GM18870 (cell line): ENCODE results near the gene SEMA6D.
"Not testable (repeated sequence)": the region's sequence is repeated elsewhere in the genome, so short reads cannot be mapped to it uniquely, and the experiment has no call there.

Source experiments
- ATAC-seq: cut with Tn5 transposase; IDR thresholded peaks from one replicate; pipeline ENCODE4 v1.9.1; 2021; ENCODE audit warnings: moderate library complexity; ENCODE audit not compliant: unreplicated experiment

The SEMA6D gene

GRCh38 chr15:47718497-47719437 is 1.5 kb downstream of the SEMA6D start:
- ATAC-seq = no peak

GRCh38 chr15:47719730-47720129 is 2.4 kb downstream of the SEMA6D start:
- ATAC-seq = no peak

DNA sequence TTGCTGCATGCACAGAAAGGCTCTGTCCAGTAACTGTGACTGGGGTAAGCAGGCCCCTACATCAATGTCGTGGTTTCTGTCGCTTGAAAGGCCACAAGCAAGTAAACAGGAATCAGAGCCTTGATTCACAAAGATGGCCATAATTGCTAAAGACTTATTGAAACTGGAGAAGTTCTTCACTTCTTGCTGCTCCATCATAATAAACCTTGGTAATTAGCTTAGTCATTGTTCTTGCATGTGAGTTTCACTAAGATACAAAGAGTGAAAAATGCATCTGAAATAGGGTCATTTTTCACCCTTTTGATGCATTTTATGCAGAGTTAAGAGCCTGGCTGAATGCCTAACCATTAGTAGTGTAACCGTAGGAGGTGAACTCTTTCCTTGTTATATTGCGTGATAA is 3.2 kb downstream of the SEMA6D start:
- no peak for ATAC-seq

- no peak for ATAC-seq
Measured at GRCh38 chr15:47721676-47722075, 4.4 kb downstream of the SEMA6D start.

GRCh38 chr15:47724346-47724745 is 7.0 kb downstream of the SEMA6D start:
- ATAC-seq = no peak

- no peak for ATAC-seq
Measured at GRCh38 chr15:47725051-47725450, 7.7 kb downstream of the SEMA6D start.

- no peak for ATAC-seq
Measured at GRCh38 chr15:47725906-47726305, 8.6 kb downstream of the SEMA6D start.

- ATAC-seq = no peak
Measured at GRCh38 chr15:47726399-47726823, 9.1 kb downstream of the SEMA6D start.

DNA sequence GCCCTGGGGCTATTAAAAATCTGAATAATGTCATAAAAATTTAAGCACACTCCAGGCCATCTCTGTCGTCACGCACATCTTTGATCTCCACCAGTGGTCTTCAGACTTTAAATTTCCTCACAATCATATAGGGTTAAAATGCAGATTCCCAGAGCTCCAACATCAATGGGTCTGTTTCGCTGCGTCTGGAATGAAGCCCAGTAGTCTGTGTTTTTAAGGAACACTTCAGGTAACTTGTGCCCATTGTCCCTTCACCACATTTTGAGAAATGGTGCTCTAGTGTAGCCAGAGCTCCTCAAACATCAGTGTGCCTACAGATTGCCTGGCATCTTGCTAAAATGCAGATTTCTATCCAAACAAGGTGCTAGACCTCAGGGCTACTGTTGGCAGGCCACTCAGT is 9.8 kb downstream of the SEMA6D start:
- ATAC-seq = no peak

GRCh38 chr15:47727676-47728075 is 10.4 kb downstream of the SEMA6D start:
- ATAC-seq = no peak

- no peak for ATAC-seq
Measured at GRCh38 chr15:47728426-47728825, 11.1 kb downstream of the SEMA6D start.

DNA sequence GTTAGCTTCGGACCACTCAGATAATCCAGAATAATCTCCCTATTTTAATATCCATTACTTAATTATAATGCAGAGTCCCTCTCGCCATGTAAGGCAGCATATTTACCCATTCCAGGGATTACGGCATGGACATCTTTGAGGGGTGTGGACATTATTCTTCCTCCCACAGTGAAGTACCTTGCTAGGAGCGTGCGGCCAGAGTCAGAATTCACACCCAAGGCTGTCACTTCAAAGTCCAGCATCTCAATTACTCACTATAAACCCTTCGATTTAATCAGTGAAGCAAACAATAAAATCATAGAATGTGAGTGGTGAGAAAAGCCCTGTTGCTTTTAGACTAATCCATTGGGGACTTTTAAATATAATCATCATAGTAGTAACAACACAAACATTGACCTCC is 11.6 kb downstream of the SEMA6D start:
- no peak for ATAC-seq

- ATAC-seq = no peak
Measured at GRCh38 chr15:47731230-47731629, 13.9 kb downstream of the SEMA6D start.

DNA sequence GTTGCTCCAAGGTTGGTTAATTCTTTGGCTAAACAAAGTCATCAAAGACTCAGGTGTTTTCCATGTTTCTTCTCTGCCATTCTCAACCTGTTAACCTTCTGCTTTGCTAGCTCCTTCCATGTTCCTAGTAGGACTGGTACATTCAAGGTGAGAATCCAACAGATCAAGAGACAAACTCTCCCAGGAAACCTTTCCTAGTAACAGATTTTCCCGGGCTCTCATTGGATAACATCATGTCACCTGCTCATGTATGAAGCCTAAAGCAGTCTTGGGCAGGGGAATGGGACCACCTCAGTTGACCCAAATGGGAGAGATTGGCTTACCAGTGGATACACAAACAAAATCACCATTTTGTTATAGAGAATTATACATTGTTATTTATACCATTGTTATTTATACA is 14.9 kb downstream of the SEMA6D start:
- no peak for ATAC-seq

DNA sequence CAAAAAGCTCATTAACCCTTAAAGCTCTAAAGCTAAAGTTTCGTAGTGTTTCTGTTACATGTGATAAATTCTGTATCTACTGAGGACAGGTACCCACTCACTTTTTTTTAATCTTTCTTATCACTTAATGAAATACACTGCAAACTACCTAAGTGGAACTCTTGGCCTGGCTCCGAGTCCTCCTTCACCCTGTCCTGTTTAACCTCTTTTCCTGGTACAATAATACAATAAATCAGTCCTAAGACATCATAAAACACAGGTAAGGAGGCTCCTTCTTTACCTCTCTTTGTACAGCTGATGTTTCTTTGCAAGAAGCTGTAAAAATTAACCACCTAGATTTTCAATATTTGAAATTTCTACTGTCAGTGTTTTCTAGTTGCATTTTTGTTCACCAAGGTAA is 15.8 kb downstream of the SEMA6D start:
- ATAC-seq = no peak

DNA sequence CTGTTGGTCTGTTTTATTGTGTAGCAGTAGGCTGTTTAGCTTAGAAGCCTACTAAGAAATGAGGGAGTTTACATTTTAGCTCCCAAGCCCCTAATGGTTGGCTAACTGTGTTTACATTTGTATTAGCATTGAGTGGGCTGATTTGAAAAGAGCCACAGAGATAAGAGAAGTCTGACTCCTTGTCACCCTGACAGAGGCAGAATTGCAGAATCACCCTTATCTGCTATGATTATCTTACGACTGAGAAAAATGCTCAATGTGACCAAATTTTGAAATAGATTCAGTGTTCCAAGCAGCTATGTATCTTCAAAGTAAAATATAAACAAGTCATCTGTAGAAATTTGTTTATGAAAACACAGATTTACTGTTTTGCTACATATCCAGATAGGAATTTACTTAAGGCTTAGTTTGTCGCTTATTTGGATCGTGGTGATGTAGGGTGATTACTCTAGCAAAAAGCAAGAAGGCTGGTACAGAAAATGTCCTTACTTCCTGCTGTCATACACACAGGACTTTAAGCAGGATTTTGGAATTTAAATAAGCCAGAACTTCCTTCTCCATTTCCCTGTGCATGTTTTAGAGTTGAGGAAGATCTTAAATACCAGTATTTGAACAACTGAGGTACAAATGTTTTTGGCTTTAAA is 19.0 kb downstream of the SEMA6D start:
- ATAC-seq = no peak

DNA sequence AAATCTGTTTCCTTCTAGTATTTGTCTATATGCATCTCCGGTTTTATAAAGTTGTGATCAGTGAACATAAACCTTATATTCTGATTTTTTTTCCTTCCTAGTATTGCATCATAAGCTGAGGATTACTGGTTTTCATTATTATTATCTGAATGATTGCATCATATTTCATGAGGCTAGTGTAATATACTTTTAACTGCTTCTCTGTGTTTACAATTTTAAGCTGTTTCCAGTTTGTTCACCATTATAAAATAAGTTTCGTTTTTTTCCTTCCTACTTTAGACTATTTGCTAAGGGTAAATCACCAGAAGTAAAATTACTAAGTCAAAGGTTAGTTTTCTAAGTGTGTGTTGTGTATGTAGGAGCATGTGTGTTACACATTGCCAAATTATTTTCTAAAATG is 20.2 kb downstream of the SEMA6D start:
- no peak for ATAC-seq

GRCh38 chr15:47738144-47738825 is 21.0 kb downstream of the SEMA6D start:
- not testable (repeated sequence) for ATAC-seq

- no peak for ATAC-seq
Measured at GRCh38 chr15:47741082-47741481, 23.8 kb downstream of the SEMA6D start.

GRCh38 chr15:47741907-47742306 is 24.6 kb downstream of the SEMA6D start:
- ATAC-seq = no peak

DNA sequence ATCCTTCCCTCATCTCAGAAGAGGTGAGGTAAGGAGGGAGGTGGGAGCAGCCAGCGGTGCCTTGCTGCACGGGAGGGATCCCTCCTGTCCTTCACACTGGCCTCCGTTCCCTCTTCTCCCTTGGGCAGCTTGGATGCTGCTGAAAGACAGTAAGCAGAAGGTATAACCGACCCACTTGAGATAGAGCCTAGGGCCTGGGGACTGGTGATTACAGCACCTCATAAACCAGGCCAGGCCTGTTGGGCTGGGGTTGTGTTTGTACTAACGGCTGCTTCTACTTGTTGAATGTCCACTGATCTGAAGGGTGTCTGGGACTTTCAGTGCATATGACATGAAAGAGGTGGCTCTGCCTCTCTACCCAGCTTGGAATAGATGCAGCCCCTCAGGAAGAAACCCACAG is 25.0 kb downstream of the SEMA6D start:
- no peak for ATAC-seq

DNA sequence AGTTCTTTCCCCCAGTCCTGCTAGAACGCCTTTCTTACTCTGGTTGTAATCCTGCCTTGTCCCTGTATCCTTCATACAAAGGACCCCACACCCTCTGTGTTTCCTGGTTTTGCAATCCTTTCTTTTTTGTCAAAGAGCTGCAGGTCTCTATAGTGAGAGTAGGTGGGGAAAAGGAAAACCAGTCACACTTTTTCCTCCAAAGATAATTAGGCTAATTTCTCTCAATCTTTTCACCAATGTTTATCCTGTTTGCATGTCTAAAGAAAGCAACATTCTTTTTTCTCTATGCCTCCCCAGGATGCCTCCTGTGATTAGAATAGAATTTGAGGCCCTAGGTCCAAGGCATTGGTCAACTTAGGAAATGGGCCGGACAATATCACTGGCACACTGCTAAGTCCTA is 25.4 kb downstream of the SEMA6D start:
- ATAC-seq = no peak
